ENCODE results near the gene SLC24A4. TPM values are rescaled to one million over a fixed set of nuclear protein-coding genes. Genes with fewer than 3 reads are reported as not detected.
A peak's percentile ranks its signal among the peaks of the same experiment; 100 is the strongest.

Gene SLC24A4
- total RNA-seq, 1 donor from 2014 or later, result not detected

- intact Hi-C loops (cut with micrococcal nuclease), result no loop called here
- no peak overlapping the region for H3K4me3 Mint-ChIP-seq
- H3K36me3 Mint-ChIP-seq (ENCODE audit: low read depth), result no peaks in the 10 kb centered on the region
- no peak overlapping the region for H3K27ac Mint-ChIP-seq
- no peaks in the 10 kb centered on the region for H3K9me3 Mint-ChIP-seq
- H3K27me3 Mint-ChIP-seq (ENCODE audit: insufficient read depth), result no peaks in the 10 kb centered on the region
- no peak for DNase-seq (ENCODE audit: low spot score)
- no peaks in the 10 kb centered on the region for H3K4me1 Mint-ChIP-seq (ENCODE audit: low read depth)
Measured at GRCh38 chr14:92453691-92454090, 130.7 kb downstream of the SLC24A4 start.

- Mint-ChIP-seq H3K27me3 (ENCODE audit: insufficient read depth) (no peaks in the 10 kb centered on the region), H3K27ac (no peak overlapping the region), H3K4me1 (ENCODE audit: low read depth) (peaks cover 10% of the 10 kb centered on the region), H3K36me3 (ENCODE audit: low read depth) (no peaks in the 10 kb centered on the region), H3K9me3 (no peaks in the 10 kb centered on the region), H3K4me3 (no peak overlapping the region)
- intact Hi-C loops (cut with micrococcal nuclease), result no loop called here
- no peak for DNase-seq (ENCODE audit: low spot score)
Measured at GRCh38 chr14:92455231-92455630, 132.3 kb downstream of the SLC24A4 start.

- H3K4me1 Mint-ChIP-seq (ENCODE audit: low read depth), result peaks cover 19% of the 10 kb centered on the region
- no peaks in the 10 kb centered on the region for H3K36me3 Mint-ChIP-seq (ENCODE audit: low read depth)
- intact Hi-C loops (cut with micrococcal nuclease), result loop anchor here (1.0 kb wide), 1 partner anchor 321 kb away; no protein-coding TSS in a partner anchor
- no peak overlapping the region for H3K27ac Mint-ChIP-seq
- H3K9me3 Mint-ChIP-seq, result no peaks in the 10 kb centered on the region
- no peak for DNase-seq (ENCODE audit: low spot score)
- H3K27me3 Mint-ChIP-seq (ENCODE audit: insufficient read depth), result no peaks in the 10 kb centered on the region
- no peak overlapping the region for H3K4me3 Mint-ChIP-seq
Measured at GRCh38 chr14:92456215-92457015, 133.4 kb downstream of the SLC24A4 start.

GRCh38 chr14:92457016-92457565 is 134.1 kb downstream of the SLC24A4 start:
- Mint-ChIP-seq H3K4me1 (ENCODE audit: low read depth) (peaks cover 25% of the 10 kb centered on the region), H3K27me3 (ENCODE audit: insufficient read depth) (no peaks in the 10 kb centered on the region), H3K36me3 (ENCODE audit: low read depth) (no peaks in the 10 kb centered on the region), H3K9me3 (no peaks in the 10 kb centered on the region), H3K4me3 (no peak overlapping the region), H3K27ac (no peak overlapping the region)
- no peak for DNase-seq (ENCODE audit: low spot score)
- intact Hi-C loops (cut with micrococcal nuclease), result no loop called here

GRCh38 chr14:92458136-92459029 is 135.4 kb downstream of the SLC24A4 start:
- no peak for DNase-seq (ENCODE audit: low spot score)
- H3K36me3 Mint-ChIP-seq (ENCODE audit: low read depth), result no peaks in the 10 kb centered on the region
- peaks cover 32% of the 10 kb centered on the region for H3K4me1 Mint-ChIP-seq (ENCODE audit: low read depth)
- peaks cover 3% of the 10 kb centered on the region for H3K27me3 Mint-ChIP-seq (ENCODE audit: insufficient read depth)
- no peak overlapping the region for H3K27ac Mint-ChIP-seq
- no peak overlapping the region for H3K4me3 Mint-ChIP-seq
- intact Hi-C loops (cut with micrococcal nuclease), result no loop called here
- H3K9me3 Mint-ChIP-seq, result no peaks in the 10 kb centered on the region

GRCh38 chr14:92459030-92459949 is 136.3 kb downstream of the SLC24A4 start:
- Mint-ChIP-seq H3K36me3 (ENCODE audit: low read depth) (no peaks in the 10 kb centered on the region), H3K27me3 (ENCODE audit: insufficient read depth) (peaks cover 3% of the 10 kb centered on the region), H3K4me3 (no peak overlapping the region), H3K9me3 (no peaks in the 10 kb centered on the region), H3K4me1 (ENCODE audit: low read depth) (peaks cover 33% of the 10 kb centered on the region), H3K27ac (no peak overlapping the region)
- no peak for DNase-seq (ENCODE audit: low spot score)
- intact Hi-C loops (cut with micrococcal nuclease), result no loop called here

- Mint-ChIP-seq H3K9me3 (no peaks in the 10 kb centered on the region), H3K4me3 (no peak overlapping the region), H3K27ac (no peak overlapping the region), H3K36me3 (ENCODE audit: low read depth) (no peaks in the 10 kb centered on the region), H3K4me1 (ENCODE audit: low read depth) (peaks cover 33% of the 10 kb centered on the region), H3K27me3 (ENCODE audit: insufficient read depth) (peaks cover 3% of the 10 kb centered on the region)
- no peak for DNase-seq (ENCODE audit: low spot score)
- intact Hi-C loops (cut with micrococcal nuclease), result no loop called here
Measured at GRCh38 chr14:92459950-92460421, 137.0 kb downstream of the SLC24A4 start.

- no peak for DNase-seq (ENCODE audit: low spot score)
- Mint-ChIP-seq H3K9me3 (no peaks in the 10 kb centered on the region), H3K27me3 (ENCODE audit: insufficient read depth) (peaks cover 3% of the 10 kb centered on the region), H3K4me1 (ENCODE audit: low read depth) (peaks cover 33% of the 10 kb centered on the region), H3K36me3 (ENCODE audit: low read depth) (no peaks in the 10 kb centered on the region), H3K27ac (no peak overlapping the region), H3K4me3 (no peak overlapping the region)
- intact Hi-C loops (cut with micrococcal nuclease), result no loop called here
Measured at GRCh38 chr14:92460541-92460915, 137.6 kb downstream of the SLC24A4 start.

- Mint-ChIP-seq H3K36me3 (ENCODE audit: low read depth) (no peaks in the 10 kb centered on the region), H3K27me3 (ENCODE audit: insufficient read depth) (peaks cover 3% of the 10 kb centered on the region), H3K4me3 (no peak overlapping the region), H3K27ac (peak overlapping the region; percentile 62), H3K4me1 (ENCODE audit: low read depth) (peaks cover 33% of the 10 kb centered on the region), H3K9me3 (no peaks in the 10 kb centered on the region)
- DNase-seq (ENCODE audit: low spot score), result no peak
- intact Hi-C loops (cut with micrococcal nuclease), result no loop called here
Measured at GRCh38 chr14:92460916-92461579, 138.1 kb downstream of the SLC24A4 start.

GRCh38 chr14:92461891-92462290 is 138.9 kb downstream of the SLC24A4 start:
- Mint-ChIP-seq H3K4me3 (no peak overlapping the region), H3K4me1 (ENCODE audit: low read depth) (peaks cover 33% of the 10 kb centered on the region), H3K36me3 (ENCODE audit: low read depth) (no peaks in the 10 kb centered on the region), H3K27me3 (ENCODE audit: insufficient read depth) (peaks cover 3% of the 10 kb centered on the region), H3K9me3 (peaks cover under 1% of the 10 kb centered on the region), H3K27ac (no peak overlapping the region)
- intact Hi-C loops (cut with micrococcal nuclease), result no loop called here
- no peak for DNase-seq (ENCODE audit: low spot score)

GRCh38 chr14:92462568-92462967 is 139.6 kb downstream of the SLC24A4 start:
- Mint-ChIP-seq H3K36me3 (ENCODE audit: low read depth) (no peaks in the 10 kb centered on the region), H3K4me1 (ENCODE audit: low read depth) (peaks cover 33% of the 10 kb centered on the region), H3K27me3 (ENCODE audit: insufficient read depth) (peaks cover 3% of the 10 kb centered on the region), H3K9me3 (peaks cover 6% of the 10 kb centered on the region), H3K27ac (no peak overlapping the region), H3K4me3 (no peak overlapping the region)
- no peak for DNase-seq (ENCODE audit: low spot score)
- intact Hi-C loops (cut with micrococcal nuclease), result no loop called here

- intact Hi-C loops (cut with micrococcal nuclease), result no loop called here
- peaks cover 33% of the 10 kb centered on the region for H3K4me1 Mint-ChIP-seq (ENCODE audit: low read depth)
- H3K4me3 Mint-ChIP-seq, result no peak overlapping the region
- H3K36me3 Mint-ChIP-seq (ENCODE audit: low read depth), result no peaks in the 10 kb centered on the region
- H3K27me3 Mint-ChIP-seq (ENCODE audit: insufficient read depth), result peaks cover 3% of the 10 kb centered on the region
- DNase-seq (ENCODE audit: low spot score), result no peak
- no peak overlapping the region for H3K27ac Mint-ChIP-seq
- H3K9me3 Mint-ChIP-seq, result peaks cover 6% of the 10 kb centered on the region
Measured at GRCh38 chr14:92463141-92463540, 140.2 kb downstream of the SLC24A4 start.
